ENCODE results near the gene SLC25A22. TPM values are rescaled to one million over a fixed set of nuclear protein-coding genes. Genes with fewer than 3 reads are reported as not detected.

SLC25A22 gene
- total and polyA plus RNA-seq, 8 donors, result 5.5 to 11.9 (median 9.8) TPM; not detected in 1

- intact Hi-C loops (cut with DNase I; ENCODE audit: low total_unique reads), result no loop called here
- Histone ChIP-seq H3K4me3 (no peak overlapping the region), H3K4me1 (peaks cover 23 to 34% (median 31%) of the 10 kb centered on the region in 4 donors), H3K9me3 (no peaks in the 10 kb centered on the region), H3K27me3 (no peaks in the 10 kb centered on the region), H3K36me3 (peaks cover 23 to 48% (median 42%) of the 10 kb centered on the region in 4 donors), H3K27ac (no peak overlapping the region)
- TF ChIP-seq POLR2AphosphoS5 (IDR thresholded peaks at IDR 0.05) (no peak), CTCF (IDR thresholded peaks at IDR 0.05) (no peak), POLR2A (IDR thresholded peaks at IDR 0.05) (no peak), EP300 (IDR thresholded peaks at IDR 0.05) (no peak)
- no peak for DNase-seq
- WGBS, 5 donors, result 84 to 88% (median 87%) methylated on average over 9 to 11 of the region's 11 CpGs
These were observed 17.8 kb upstream of the SLC25A22 start for GRCh38 chr11:815675-816432.

GRCh38 chr11:813456-814096, 15.5 kb upstream of the SLC25A22 start:
- peaks cover 21 to 33% (median 30%) of the 10 kb centered on the region in 4 donors for H3K4me1 ChIP-seq
- H3K9me3 ChIP-seq, result no peaks in the 10 kb centered on the region
- TF ChIP-seq CTCF (IDR thresholded peaks at IDR 0.05) (no peak), POLR2AphosphoS5 (IDR thresholded peaks at IDR 0.05) (no peak), POLR2A (IDR thresholded peaks at IDR 0.05) (no peak), EP300 (IDR thresholded peaks at IDR 0.05) (no peak)
- H3K4me3 ChIP-seq, result no peak overlapping the region
- DNase-seq, result no peak
- intact Hi-C loops (cut with DNase I; ENCODE audit: low total_unique reads), result no loop called here
- no peaks in the 10 kb centered on the region for H3K27me3 ChIP-seq
- H3K36me3 ChIP-seq, result peaks cover 23 to 48% (median 42%) of the 10 kb centered on the region in 4 donors
- 74 to 90% (median 89%) methylated on average over 8 to 9 of the region's 9 CpGs for WGBS, 5 donors
- H3K27ac ChIP-seq, result no peak overlapping the region

- no peak for TF ChIP-seq POLR2AphosphoS5 (IDR thresholded peaks at IDR 0.05)
- no peak for TF ChIP-seq POLR2A (IDR thresholded peaks at IDR 0.05)
- TF ChIP-seq CTCF (IDR thresholded peaks at IDR 0.05), result no peak
- no peak for TF ChIP-seq EP300 (IDR thresholded peaks at IDR 0.05)
- Histone ChIP-seq H3K27me3 (no peaks in the 10 kb centered on the region), H3K27ac (no peak overlapping the region), H3K36me3 (peaks cover 23 to 48% (median 42%) of the 10 kb centered on the region in 4 donors), H3K4me1 (peaks cover 23 to 34% (median 31%) of the 10 kb centered on the region in 4 donors), H3K9me3 (no peaks in the 10 kb centered on the region), H3K4me3 (no peak overlapping the region)
- intact Hi-C loops (cut with DNase I; ENCODE audit: low total_unique reads), result no loop called here
- WGBS, 5 donors, result 87 to 94% (median 90%) methylated on average over 6 of the region's 6 CpGs
- no peak for DNase-seq
These were observed 15.0 kb upstream of the SLC25A22 start for GRCh38 chr11:813072-813455.

- no peak for TF ChIP-seq EP300 (IDR thresholded peaks at IDR 0.05)
- TF ChIP-seq POLR2A (IDR thresholded peaks at IDR 0.05), result no peak
- TF ChIP-seq CTCF (IDR thresholded peaks at IDR 0.05), result no peak
- no peak for TF ChIP-seq POLR2AphosphoS5 (IDR thresholded peaks at IDR 0.05)
- intact Hi-C loops (cut with DNase I; ENCODE audit: low total_unique reads), result no loop called here
- H3K9me3 ChIP-seq, result no peaks in the 10 kb centered on the region
- DNase-seq, result no peak
- peaks cover 23 to 37% (median 35%) of the 10 kb centered on the region in 4 donors for H3K4me1 ChIP-seq
- H3K4me3 ChIP-seq, result no peak overlapping the region
- H3K27me3 ChIP-seq, result no peaks in the 10 kb centered on the region
- H3K36me3 ChIP-seq, result peaks cover 23 to 48% (median 42%) of the 10 kb centered on the region in 4 donors
- peak overlapping the region in 2 of 5 donors; percentile 98 for H3K27ac ChIP-seq
- WGBS, 5 donors, result 78 to 90% (median 85%) methylated on average over 3 of the region's 3 CpGs
These were observed 14.3 kb upstream of the SLC25A22 start for GRCh38 chr11:812390-812789.
